HFFc6 (cell line): Measurements from ENCODE around the gene SLC6A20. TPM values are rescaled to one million over a fixed set of nuclear protein-coding genes. Genes with fewer than 3 reads are reported as not detected.
"Not testable (repeated sequence)": the region's sequence is repeated elsewhere in the genome, so short reads cannot be mapped to it uniquely, and the experiment has no call there.

Experiments
- DNase-seq: peaks from one replicate; pipeline ENCODE4 v3.0.0-alpha.2; 2018
- H3K27ac Mint-ChIP-seq: 2 replicates; pipeline ENCODE4 v1.8.0; 2020; ENCODE audit warnings: mild to moderate bottlenecking, mixed read lengths
- H3K27me3 Mint-ChIP-seq: 2 replicates; pipeline ENCODE4 v1.8.0; 2021; ENCODE audit warnings: mild to moderate bottlenecking, moderate library complexity, mixed read lengths; ENCODE audit not compliant: insufficient read depth
- H3K36me3 Mint-ChIP-seq: 2 replicates; pipeline ENCODE4 v1.8.0; 2021; ENCODE audit warnings: low read depth, mixed read lengths
- H3K4me1 Mint-ChIP-seq: 2 replicates; pipeline ENCODE4 v1.8.0; 2020; ENCODE audit warnings: low read depth, mixed read lengths
- H3K4me3 Mint-ChIP-seq: 2 replicates; pipeline ENCODE4 v1.8.0; 2020; ENCODE audit warnings: mild to moderate bottlenecking, moderate library complexity, mixed read lengths
- H3K9me3 Mint-ChIP-seq: 2 replicates; pipeline ENCODE4 v1.8.0; 2020; ENCODE audit warnings: mild to moderate bottlenecking, mixed read lengths
- CTCF ChIP-seq: fragments of 200-600 bp; sonication (generic); IDR thresholded peaks from 2 replicates; pipeline ENCODE4 v1.5.0; 2021; ENCODE audit warnings: antibody characterized with exemption, mild to moderate bottlenecking
- total RNA-seq, 6 experiments: library from RNA; stranded (reverse); fragmentation: NEBNext Ultra II Directional; extraction: Animal tissue kit (Norgen Biotek cat#: 25700); gene quantifications; 2 replicates in 1 of 6; 3 replicates in 5 of 6; pipeline ENCODE4 v1.2.3, GENCODE V29; 2021

The SLC6A20 gene
- total RNA-seq, 6 experiments from 2014 or later, result not detected

DNA sequence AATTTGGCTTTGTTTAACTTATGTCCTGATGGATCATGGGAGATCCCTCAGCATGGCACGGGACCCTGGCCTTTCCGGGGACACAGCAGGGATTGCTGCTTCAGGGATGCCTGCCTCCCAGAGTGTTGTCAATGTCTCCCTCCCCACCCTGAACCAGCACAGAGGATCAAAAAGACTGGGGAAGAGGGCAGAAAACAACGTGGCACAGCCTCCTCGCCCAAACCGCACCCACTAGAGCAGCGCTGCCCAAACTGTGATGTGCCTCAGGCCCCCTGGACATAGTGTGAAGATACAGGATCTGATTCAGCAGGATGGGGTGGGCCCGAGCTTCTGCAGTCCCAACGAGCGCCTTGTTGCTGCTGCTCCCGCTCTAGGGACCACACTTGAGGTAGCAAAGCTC is 34.5 kb downstream of the SLC6A20 start:
- no peak for TF ChIP-seq CTCF
- Mint-ChIP-seq H3K4me3 (no peak overlapping the region), H3K36me3 (no peaks in the 10 kb centered on the region), H3K4me1 (peaks cover 6% of the 10 kb centered on the region; the same call in 1 of the 2 replicates), H3K27me3 (peaks cover 21% of the 10 kb centered on the region), H3K9me3 (no peaks in the 10 kb centered on the region), H3K27ac (no peak overlapping the region)
- no peak for DNase-seq

DNA sequence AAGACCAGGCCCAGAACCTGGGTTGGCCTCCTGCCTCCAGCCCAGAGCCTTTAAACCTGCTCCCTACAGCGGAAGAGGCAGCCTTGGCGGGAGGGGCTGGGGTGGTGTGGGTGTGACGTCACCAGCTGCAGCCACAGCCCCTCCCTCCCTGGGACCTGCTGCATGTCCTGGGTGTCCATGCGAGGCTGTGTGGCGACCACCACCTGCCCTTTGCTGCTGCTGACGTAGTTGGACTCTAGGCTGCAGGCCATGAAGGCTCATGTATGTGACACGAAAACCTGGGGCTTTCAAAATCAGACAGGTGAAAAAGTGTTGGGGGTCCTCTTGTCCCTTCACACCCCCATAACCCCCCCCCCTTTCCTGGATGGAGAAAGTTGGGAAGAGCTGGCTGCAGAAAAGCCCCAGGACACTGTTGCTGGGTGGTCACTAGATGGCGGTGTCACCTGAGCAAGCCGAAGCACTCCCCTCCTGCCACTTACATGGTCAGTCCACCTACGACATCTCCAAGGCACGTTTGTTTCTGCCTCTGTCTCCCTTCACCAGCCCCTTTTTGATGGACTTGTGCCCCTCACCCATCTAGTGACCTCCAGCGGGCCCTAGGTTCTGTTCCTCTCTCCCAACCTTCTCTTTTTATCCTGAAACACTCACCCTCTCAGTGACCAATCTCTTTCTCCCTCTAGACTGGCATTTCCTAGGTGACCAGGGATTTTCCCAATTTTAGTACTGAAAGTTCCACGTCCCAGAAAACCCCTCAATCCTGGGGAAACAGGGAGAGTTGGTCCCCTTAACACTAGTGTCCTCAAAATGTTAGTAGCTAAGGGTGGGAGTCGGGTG is 35.2 kb downstream of the SLC6A20 start:
- Mint-ChIP-seq H3K36me3 (no peaks in the 10 kb centered on the region), H3K27ac (no peak overlapping the region), H3K4me3 (no peak overlapping the region), H3K4me1 (peaks cover 6% of the 10 kb centered on the region; the same call in 1 of the 2 replicates), H3K9me3 (no peaks in the 10 kb centered on the region), H3K27me3 (peaks cover 19% of the 10 kb centered on the region)
- peak; percentile 45 for DNase-seq
- TF ChIP-seq CTCF, result peak; percentile 88

DNA sequence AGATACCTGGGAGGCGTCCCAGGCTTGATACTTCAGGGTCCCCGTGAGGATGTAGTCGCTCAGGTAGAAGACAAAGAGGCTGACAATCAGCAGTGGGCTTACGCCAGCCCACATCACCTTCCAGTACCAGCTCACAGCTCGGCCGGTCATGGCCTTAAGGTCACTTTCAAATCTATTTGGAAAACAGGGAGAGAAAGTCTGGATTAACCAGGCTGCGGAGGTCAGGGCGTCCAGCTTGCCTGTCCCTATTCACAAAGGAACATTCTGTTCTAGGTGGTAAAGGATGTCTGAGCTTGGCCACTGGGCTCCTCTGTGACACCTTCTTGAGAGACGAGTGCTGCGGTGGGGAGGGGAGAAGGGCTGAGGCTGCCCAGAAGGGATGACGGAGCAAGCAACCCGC is 36.5 kb downstream of the SLC6A20 start:
- H3K9me3 Mint-ChIP-seq, result no peaks in the 10 kb centered on the region
- no peaks in the 10 kb centered on the region for H3K36me3 Mint-ChIP-seq
- no peak for DNase-seq
- H3K4me1 Mint-ChIP-seq, result peaks cover 6% of the 10 kb centered on the region; the same call in 1 of the 2 replicates
- no peak for TF ChIP-seq CTCF
- peaks cover 16% of the 10 kb centered on the region for H3K27me3 Mint-ChIP-seq
- no peak overlapping the region for H3K4me3 Mint-ChIP-seq
- H3K27ac Mint-ChIP-seq, result no peak overlapping the region

- Mint-ChIP-seq H3K9me3 (no peaks in the 10 kb centered on the region), H3K27me3 (peaks cover 13% of the 10 kb centered on the region), H3K4me3 (no peak overlapping the region), H3K36me3 (peaks cover 6% of the 10 kb centered on the region; the same call in 1 of the 2 replicates), H3K4me1 (peaks cover 6% of the 10 kb centered on the region; the same call in 1 of the 2 replicates), H3K27ac (no peak overlapping the region)
- no peak for TF ChIP-seq CTCF
- no peak for DNase-seq
Measured at GRCh38 chr3:45758871-45759270, 37.5 kb downstream of the SLC6A20 start.

DNA sequence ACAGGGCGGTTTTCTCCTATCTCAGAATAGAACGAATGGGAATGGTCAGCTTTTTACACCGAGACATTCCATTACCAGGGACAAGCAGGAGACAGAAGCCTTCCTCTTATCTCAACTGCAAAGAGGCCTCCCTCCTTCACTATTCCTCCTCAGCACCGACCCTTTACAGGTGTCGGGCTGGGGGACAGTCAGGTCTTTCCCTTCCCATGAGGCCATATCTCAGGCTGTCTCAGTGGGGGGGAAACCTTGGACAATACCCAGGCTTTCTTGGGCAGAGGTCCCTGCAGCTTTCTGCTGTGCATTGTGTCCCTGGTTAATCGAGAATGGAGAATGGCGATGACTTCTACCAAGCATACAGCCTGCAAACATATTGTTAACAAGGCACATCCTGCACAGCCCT is 39.2 kb downstream of the SLC6A20 start:
- H3K9me3 Mint-ChIP-seq, H3K27me3 Mint-ChIP-seq, H3K4me3 Mint-ChIP-seq, H3K4me1 Mint-ChIP-seq, H3K27ac Mint-ChIP-seq, DNase-seq: not testable (repeated sequence)
- peaks cover 19% of the 10 kb centered on the region; the same call in 1 of the 2 replicates for H3K36me3 Mint-ChIP-seq

DNA sequence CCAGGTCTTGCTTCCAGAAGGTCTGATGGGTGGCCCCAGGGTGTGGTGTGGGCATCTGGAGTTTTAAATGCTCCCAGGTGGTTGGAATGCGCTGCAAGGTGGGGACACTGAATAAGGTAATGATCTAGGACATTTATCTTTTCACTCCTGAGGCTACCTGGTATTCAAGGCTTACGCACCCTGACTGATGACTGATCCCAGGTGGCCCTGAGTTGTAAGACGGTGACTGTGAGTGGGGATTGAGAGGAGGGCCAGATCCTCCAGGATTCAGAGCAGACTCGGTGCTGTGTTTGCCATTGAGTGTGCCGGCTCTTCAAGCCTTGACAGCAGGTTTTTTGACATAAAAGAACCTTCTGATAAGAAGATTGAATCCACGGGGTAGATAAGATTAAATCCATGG is 40.3 kb downstream of the SLC6A20 start:
- peaks cover 20% of the 10 kb centered on the region; the same call in 1 of the 2 replicates for H3K36me3 Mint-ChIP-seq
- H3K4me3 Mint-ChIP-seq, result no peak overlapping the region
- H3K27me3 Mint-ChIP-seq, result peaks cover 7% of the 10 kb centered on the region
- DNase-seq, result no peak
- no peaks in the 10 kb centered on the region for H3K9me3 Mint-ChIP-seq
- TF ChIP-seq CTCF, result no peak
- no peak overlapping the region for H3K27ac Mint-ChIP-seq
- peaks cover under 1% of the 10 kb centered on the region; the same call in 1 of the 2 replicates for H3K4me1 Mint-ChIP-seq
